Neutrophil (primary cell): ENCODE results near the gene CEP135.

ENCODE experiments used
- H3K27ac ChIP-seq: fragments of 200-600 bp; sonication (generic); 2 replicates; pipeline ENCODE4 v1.5.1; 2016; ENCODE audit warnings: mild to moderate bottlenecking, moderate library complexity
- H3K27me3 ChIP-seq: fragments of 200-600 bp; sonication (generic); 2 replicates; pipeline ENCODE4 v1.6.0; 2016; ENCODE audit warnings: mild to moderate bottlenecking
- H3K36me3 ChIP-seq: fragments of 200-600 bp; sonication (generic); 2 replicates; pipeline ENCODE4 v1.5.1; 2017
- H3K4me1 ChIP-seq, 2 experiments: fragments of 200-600 bp in 1 of 2; sonication (generic) in 1 of 2; 1 replicate in 1 of 2; 2 replicates in 1 of 2; pipeline versions ENCODE4 v1.5.1 to v1.6.1; 2013 to 2016; ENCODE audit warnings: low read depth in 1 of 2, low read length in 1 of 2, mild to moderate bottlenecking in 1 of 2, moderate library complexity in 1 of 2; ENCODE audit not compliant: control insufficient read depth in 1 of 2, insufficient read depth in 1 of 2
- H3K4me3 ChIP-seq, 2 experiments: fragments of 200-600 bp in 1 of 2; sonication (generic) in 1 of 2; 1 replicate in 1 of 2; 2 replicates in 1 of 2; pipeline ENCODE4 v1.5.1; 2013 to 2016; ENCODE audit warnings: low read depth in 1 of 2, low read length in 1 of 2, mild to moderate bottlenecking in 1 of 2, moderate library complexity in 1 of 2
- H3K9me3 ChIP-seq: fragments of 200-600 bp; sonication (generic); 2 replicates; pipeline ENCODE4 v1.5.1; 2016
- TF ChIP-seq, protein P1 (sequence below): fragments of 200-600 bp; sonication (generic); IDR thresholded peaks from 2 replicates; pipeline ENCODE4 v1.5.1; 2016; ENCODE audit warnings: antibody characterized with exemption

CEP135 gene

DNA sequence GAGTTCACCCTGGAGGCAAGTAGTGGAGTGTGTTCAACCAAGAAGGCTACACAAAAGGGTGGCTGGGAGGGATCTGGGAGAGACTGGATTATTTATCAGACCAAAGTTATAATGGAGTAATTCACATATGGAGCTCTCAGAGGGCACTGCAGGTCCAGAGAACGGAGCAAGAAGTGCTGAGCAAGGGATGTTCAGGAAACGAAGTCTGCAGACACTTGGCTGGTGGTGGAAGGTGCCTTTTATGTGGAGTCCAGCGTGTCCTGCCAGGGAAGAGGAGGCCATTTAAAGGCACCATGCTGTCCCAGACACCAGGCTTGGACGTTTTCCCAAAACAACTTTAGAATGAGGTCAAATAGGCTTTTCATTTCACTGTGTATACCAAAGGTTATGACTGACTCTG is 130.1 kb downstream of the CEP135 start:
- no peaks in the 10 kb centered on the region for H3K4me1 ChIP-seq
- no peaks in the 10 kb centered on the region for H3K27me3 ChIP-seq
- H3K27ac ChIP-seq, result no peak overlapping the region
- H3K4me3 ChIP-seq, result no peak overlapping the region
- H3K9me3 ChIP-seq, result no peaks in the 10 kb centered on the region
- TF ChIP-seq, protein P1, sequence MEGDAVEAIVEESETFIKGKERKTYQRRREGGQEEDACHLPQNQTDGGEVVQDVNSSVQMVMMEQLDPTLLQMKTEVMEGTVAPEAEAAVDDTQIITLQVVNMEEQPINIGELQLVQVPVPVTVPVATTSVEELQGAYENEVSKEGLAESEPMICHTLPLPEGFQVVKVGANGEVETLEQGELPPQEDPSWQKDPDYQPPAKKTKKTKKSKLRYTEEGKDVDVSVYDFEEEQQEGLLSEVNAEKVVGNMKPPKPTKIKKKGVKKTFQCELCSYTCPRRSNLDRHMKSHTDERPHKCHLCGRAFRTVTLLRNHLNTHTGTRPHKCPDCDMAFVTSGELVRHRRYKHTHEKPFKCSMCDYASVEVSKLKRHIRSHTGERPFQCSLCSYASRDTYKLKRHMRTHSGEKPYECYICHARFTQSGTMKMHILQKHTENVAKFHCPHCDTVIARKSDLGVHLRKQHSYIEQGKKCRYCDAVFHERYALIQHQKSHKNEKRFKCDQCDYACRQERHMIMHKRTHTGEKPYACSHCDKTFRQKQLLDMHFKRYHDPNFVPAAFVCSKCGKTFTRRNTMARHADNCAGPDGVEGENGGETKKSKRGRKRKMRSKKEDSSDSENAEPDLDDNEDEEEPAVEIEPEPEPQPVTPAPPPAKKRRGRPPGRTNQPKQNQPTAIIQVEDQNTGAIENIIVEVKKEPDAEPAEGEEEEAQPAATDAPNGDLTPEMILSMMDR, result no peak
- no peaks in the 10 kb centered on the region for H3K36me3 ChIP-seq

DNA sequence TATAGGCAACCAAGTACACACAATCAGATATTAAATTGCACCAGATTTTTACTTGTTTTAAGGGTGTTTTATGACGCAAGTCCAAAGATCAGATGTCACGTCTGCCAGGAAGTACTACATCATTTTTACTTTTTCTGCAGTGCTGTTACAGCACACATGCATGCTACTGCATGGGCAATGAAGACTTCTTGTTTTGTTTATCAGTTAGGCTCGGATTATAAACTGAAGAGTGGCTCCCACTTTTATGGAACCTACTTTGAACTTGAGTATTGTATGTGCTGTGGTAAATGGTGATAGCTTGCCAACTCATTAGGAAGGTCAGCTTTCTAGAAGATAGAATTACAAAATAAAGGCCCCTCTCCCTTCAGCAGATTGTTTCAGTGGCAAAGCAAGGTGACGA is 131.6 kb downstream of the CEP135 start:
- no peak overlapping the region for H3K27ac ChIP-seq
- no peaks in the 10 kb centered on the region for H3K4me1 ChIP-seq
- H3K36me3 ChIP-seq, result no peaks in the 10 kb centered on the region
- H3K9me3 ChIP-seq, result no peaks in the 10 kb centered on the region
- H3K27me3 ChIP-seq, result no peaks in the 10 kb centered on the region
- TF ChIP-seq, protein P1, result no peak
- no peak overlapping the region for H3K4me3 ChIP-seq

DNA sequence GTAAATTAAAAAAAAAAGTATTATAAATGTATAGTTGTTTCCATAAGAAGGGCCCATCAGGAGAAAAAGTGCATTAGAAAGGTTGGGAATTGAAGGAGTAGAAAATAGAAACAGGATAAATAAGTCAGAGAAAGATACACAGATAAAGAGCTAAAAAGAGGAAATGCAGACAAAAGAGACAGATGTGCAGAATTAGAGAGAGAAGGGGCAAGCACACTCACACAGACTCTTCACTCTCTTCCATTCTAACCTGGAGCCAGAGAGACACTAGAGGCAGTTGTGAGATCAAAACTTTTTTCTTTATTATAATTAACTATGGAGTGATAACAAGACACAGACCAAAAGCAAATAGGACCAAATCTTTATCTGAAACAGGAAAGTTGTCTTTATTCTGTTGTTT is 134.1 kb downstream of the CEP135 start:
- Histone ChIP-seq H3K36me3 (no peaks in the 10 kb centered on the region), H3K27ac (no peak overlapping the region), H3K4me3 (no peak overlapping the region), H3K9me3 (no peaks in the 10 kb centered on the region), H3K27me3 (no peaks in the 10 kb centered on the region), H3K4me1 (no peaks in the 10 kb centered on the region)
- TF ChIP-seq, protein P1, result no peak
